Stimulated activated CD4-positive, alpha-beta T cell treated with anti-CD3 and anti-CD28 coated beads, Interleukin-12 subunit alpha, Interleukin-12 subunit beta, amount 100 ng/mL, for 4 hours (primary cell): ENCODE data around the gene ATF6B.
A peak's percentile ranks its signal among the peaks of the same experiment; 100 is the strongest.

ENCODE experiments used
- DNase-seq: peaks from one replicate; pipeline ENCODE4 v3.0.0-alpha.2; 2020

ATF6B gene

DNA sequence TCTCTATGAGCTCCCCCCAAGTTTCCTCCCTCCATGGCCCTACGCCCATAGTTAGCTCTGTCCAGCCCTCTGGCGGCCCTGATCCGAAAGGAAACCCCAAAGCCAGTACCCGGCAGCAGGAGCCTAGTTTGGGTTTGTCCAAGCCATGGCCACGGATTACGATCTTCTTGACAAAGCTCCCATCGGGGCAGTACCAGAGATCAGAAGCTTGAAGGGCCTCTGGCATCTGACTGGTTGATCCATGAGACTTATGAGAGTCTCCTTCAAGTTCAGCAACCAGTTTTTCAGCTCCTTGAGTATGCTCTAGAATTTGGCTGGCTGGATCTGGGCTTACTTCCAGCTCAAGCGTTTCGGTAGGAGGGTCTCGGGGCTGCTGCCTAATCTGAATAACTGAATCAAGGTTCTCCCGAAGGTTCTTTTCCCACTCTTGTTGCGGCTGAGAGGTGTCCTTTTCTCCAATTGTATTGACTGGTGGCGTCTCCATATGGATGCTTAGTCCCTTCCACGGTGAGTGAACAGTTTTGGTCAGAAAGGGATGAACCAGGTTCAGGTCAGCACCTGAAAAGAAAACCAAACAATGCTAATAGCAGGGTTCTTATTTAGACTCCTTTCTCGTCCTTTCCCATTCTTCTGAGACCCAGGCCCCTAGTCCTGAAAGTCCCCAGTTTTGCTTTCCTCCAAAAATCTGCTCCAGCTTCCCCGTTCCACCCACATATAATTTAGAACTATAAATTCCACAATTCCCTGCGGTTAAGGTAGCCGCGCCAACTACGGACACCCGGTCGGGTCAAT, 1.4 kb upstream of the ATF6B start:
- no peak for DNase-seq

GRCh38 chr6:32128751-32129296, 778 bp upstream of the ATF6B start:
- no peak for DNase-seq

DNA sequence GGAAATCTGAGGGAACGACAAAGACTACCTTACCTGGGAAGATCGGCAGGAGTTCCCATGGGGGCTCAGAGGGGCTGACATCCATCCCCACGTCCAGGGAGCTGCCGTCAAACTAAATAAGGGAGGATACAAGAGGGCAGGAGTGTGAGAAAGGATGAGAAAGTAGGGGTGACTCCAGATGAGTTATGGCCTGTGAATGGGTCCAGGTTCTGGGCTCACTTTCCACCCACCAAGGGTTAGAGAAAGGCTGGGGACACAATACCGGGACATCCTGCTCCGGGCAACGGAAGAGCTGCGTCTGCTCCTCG, 683 bp downstream of the ATF6B start:
- DNase-seq, result no peak

DNA sequence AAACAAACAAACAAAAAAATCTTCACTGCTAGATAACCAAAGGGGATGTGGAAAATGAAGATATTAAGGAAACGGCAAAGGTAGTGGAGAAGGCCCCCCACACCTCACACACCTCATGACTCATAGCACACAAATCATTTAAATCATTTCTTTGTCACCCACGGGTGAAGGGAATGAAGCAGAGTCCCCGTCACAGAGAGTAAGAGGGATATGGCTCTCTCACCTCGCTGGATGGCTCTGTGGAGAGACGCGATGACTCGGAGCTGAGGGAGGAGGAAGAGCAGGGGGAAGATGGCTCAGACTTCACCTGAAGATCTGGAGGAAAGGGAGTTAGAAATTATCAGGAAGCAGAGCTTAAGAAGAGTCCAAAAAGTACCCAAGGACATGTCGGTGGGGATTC, 1.2 kb downstream of the ATF6B start:
- DNase-seq, result no peak

DNA sequence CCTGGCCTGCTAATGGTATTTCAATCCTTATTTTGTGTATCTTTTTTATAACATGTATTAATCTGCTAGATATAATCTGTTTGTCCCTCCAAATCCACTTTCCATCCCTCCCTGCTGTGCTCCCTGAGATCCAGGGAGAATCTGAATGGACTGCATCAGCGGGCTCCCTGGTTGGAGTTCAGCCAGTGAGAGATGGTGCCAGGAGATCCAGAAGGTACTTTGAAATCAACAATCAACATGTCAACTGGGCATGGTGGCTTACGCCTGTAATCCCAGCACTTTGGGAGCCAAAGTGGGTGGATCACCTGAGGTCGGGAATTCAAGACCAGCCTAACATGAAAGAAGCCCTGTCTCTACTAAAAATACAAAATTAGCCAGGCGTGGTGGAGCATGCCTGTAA, 4.4 kb downstream of the ATF6B start:
- DNase-seq, result no peak

DNA sequence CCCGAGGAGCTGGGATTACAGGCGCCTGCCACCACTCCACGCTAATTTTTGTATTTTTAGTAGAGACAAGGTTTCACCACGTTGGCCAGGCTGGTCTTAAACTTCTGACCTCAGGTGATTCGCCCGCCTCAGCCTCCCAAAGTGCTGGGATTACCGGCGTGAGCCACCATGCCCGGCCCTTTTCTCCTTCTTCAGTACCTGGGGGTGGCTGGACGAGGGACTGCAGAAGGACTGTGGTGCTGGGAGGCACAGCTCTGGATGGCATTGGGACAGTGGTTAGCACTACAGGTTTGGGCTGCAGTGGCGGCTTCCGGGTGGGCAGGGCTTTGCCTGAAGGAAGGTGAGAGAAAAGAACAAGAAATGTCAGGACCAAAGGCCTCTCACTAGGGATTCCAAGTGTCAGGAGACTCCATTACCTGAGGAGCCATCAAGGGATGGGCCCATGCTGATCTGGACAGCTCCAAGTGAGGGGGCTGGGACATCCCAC, 7.4 kb downstream of the ATF6B start:
- DNase-seq, result no peak

DNA sequence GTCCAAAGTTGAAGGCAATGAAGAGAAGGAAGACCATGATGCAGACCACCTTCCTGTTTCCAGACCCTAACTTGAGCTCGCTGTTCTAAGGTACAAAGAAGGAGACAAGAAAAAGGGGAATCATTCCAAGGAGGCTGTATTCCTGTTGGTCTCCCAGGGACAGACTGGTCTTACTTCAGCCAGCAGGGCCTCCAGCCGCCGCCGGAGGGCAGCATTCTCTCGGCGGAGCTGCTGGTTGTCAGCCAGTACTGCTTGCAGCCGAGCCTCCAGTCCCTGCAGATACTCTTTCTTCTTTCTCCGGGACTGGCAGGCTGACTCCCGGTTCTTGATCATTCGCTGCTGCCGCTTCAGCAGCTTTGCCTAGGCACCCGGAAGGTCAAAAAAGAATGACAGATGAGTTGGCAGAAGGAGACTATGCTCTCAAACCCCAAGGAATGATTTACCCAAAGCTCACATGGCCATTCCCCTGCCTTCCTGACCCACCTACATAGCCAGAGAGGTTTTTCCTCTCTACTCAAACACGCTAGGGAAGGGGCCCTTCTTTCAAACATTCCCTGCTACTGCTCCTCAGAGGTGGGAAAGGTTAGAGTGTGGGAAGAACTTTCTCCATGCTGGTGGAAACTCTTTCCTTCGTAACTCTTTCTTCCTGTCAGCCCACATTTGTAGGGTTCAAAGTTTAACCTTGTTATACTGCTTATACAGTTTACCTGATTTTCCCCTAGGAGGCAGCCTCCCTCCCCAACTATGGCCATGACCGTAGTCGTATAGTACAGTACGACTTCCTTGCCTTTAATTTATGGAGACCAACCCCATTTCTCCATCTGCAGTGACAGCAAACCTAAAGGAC, 9.0 kb downstream of the ATF6B start:
- peak; percentile 68 for DNase-seq

DNA sequence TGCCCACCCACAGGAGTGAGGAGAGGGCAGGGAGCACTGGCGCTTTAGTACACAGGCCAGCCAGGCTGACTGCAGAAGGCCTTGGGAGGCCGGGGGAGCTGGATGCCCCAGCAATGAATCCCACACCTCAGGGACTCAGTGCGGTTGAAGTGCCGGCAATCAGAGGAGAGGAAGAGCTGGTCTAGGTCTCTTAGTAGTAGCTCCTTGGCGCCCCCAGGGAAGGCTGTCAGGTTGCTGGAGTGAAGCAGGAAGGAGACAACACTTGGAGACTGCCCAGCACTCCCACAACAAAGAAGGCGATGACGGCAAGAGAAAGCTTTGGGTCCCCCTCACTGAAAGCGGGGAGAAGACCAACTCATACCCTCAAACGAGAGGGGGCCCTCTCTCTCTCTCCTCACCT, 10.6 kb downstream of the ATF6B start:
- DNase-seq, result no peak

- no peak for DNase-seq
Observed at GRCh38 chr6:32116674-32117073, 11.4 kb downstream of the ATF6B start.

GRCh38 chr6:32115623-32116022, 12.4 kb downstream of the ATF6B start:
- no peak for DNase-seq

DNA sequence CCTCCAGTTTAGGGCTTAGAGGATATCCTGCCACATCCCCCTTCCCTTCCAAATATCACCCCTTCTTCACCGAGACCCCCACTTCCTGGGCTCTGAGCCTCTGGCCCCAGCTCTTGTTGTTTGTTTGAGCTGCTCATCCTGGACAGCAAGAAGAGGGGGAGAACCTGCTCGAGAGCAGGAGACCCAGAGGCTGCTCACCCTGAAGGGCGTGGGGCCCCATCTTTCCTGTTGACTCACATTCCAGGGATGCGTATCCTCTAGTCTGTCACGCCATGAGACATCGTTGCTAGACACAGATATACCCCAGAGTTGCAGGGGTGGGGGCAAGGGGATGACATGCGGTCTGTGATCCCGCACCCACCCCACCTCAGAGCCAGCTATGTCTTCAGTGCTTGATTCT, 13.2 kb downstream of the ATF6B start:
- DNase-seq, result no peak

DNA sequence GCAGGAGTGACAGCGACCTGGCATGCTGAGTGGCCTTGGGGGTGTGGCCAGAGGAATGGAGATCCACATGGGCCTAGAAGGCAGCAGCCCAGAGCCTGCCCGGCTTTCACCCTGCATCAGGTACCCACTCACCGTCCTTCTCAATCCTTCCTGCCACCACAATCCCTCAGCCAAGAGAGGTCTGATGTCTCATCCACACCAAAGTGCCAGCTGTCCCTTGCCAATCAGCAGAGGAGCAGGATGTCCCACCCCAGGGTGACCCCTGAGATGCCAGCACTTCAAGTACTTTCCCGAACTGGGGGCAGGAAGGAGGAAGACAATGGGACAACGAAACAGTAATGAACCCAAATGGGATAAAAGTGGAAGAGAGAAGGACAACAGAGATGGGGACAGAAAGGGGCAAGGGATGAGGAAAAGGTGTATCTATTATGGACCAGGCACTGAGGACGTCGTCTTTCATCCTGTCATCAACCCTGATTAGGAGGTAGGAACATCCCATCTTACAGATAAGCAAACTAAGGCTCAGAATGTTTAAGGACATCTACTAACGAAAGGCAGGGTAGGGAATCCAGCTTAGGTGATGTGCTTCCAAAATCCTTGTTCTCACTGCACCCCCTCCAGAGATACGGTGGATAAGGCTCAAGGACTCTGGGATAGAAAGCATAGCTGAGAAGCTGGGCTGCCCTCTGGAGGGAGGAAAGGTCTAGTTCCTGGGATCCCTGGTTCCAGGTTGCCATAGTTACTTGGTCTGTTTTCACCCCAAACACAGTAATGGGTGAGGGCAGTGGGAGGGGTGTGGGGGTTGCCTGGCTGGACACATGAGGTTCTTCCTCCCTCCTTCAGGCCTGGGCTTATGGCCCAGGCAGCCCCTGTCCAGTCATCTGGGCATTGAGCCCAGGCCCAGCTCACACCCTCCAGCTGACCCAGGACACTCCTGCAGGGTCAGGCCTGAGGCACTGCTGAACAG, 14.4 kb downstream of the ATF6B start:
- no peak for DNase-seq

DNA sequence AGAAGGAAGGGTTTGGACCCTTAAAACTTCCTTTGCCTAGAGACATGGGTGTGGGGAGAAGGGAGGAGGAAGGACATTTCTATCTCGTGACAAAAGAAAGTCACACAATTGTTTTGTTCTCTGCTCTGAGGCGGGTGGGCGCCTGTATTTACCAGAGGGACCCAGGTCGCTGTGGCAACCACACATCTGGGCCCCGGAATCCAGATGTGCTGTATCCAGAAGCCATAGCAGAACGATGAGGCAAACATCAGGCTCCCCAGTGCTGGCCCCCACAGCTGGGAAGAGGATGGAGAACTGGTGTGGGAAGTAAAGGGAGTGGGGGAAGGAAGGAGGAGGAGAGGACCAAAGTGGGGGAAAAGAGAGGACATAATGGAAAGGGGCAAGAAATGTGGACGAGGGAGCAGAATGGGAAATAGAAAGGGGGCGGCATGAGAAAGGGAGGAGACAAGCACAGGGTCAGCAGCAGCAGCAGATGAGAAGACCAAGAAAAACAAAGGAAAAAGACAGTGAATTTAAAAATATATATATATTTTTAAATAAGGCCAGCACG, 15.5 kb downstream of the ATF6B start:
- no peak for DNase-seq

- no peak for DNase-seq
Observed at GRCh38 chr6:32111424-32112066, 16.5 kb downstream of the ATF6B start.

- no peak for DNase-seq
Observed at GRCh38 chr6:32110632-32111031, 17.4 kb downstream of the ATF6B start.

DNA sequence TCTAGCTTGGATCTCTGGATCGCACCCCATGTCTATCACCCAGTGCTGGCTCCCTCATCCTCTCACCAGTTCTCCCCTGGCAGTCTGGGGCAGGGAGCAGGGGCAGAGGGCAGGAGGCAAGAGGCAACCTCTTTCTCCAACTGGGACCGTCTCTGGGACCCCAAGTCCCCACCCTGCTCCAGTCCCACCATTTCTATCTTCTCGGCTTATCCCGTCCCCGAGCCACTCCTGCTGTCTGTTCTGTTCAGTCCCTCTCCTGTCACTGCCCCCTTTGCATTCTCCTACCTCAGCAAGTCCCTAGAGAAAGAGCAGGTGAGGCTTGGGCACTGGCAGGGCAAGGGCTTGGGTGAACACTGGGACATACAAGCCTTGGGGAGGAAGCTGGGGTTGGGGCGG, 18.3 kb downstream of the ATF6B start:
- DNase-seq, result no peak

GRCh38 chr6:32109114-32109764, 18.8 kb downstream of the ATF6B start, which contains the start of gene TNXB:
Gene TNXB (minus strand): TSS chr6:32109338. CDS start chr6:32098198, 11,140 bp downstream.
- no peak for DNase-seq

- DNase-seq, result no peak
Observed at GRCh38 chr6:32108727-32109113, 19.3 kb downstream of the ATF6B start.

DNA sequence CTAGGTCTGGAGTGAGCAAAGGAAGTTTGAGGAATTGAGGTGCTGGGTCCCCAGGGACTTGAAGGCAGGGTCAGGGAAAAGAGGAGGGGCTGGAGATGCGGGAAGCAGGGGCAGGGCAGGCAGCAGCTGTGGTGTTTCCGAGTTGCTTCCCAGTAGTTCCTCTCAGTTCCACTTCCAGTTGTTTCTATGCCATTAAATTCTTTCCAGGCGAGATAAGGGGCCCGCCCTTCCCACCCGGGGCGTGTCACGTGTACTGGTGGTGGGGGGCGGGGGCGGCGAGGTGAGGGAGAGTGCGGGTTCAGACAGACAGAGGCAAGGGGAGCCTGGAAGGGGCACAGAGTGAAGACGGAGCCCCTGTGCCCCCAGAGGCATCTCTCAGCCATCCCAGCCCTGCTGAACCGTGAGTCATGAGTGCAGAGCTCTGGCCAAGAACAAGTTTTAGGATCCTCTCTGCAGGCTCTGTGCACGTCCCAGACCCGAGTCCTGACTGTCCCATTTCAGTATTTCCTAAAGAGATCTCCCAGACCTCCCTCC, 19.9 kb downstream of the ATF6B start:
- no peak for DNase-seq

GRCh38 chr6:32107406-32107805, 20.6 kb downstream of the ATF6B start:
- DNase-seq, result no peak

DNA sequence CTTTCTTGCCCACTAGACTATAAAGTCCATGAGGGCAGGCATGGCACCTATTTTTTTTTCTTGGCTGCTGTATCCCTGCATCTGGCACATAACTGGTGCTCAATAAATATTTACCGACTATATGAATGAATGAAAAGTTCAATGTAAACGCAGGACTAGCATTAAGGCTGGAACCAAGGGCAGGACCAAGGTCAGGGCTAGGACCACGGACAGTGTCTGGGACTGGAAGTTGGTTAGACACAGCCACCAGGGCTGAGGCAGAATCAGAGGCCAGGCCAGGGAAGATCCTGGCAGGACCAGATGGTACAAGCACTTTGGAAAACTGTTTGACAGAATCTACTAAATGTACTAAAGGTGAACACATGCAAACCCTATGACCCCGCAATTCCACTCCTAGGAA, 22.6 kb downstream of the ATF6B start:
- DNase-seq, result no peak
